Astrocyte of the hippocampus (primary cell): ENCODE measurements around the gene FBXW11.

Source experiments
- DNase-seq: peaks from one replicate; pipeline ENCODE4 v3.0.0; 2011; ENCODE audit warnings: low read depth, low spot score

The FBXW11 gene

GRCh38 chr5:171868236-171868635, 138.2 kb downstream of the FBXW11 start:
- DNase-seq, result peak; percentile 31

- peak; percentile 35 for DNase-seq
Measured at GRCh38 chr5:171867786-171868185, 138.7 kb downstream of the FBXW11 start.

- DNase-seq, result no peak
Measured at GRCh38 chr5:171865471-171865870, 141.0 kb downstream of the FBXW11 start.

GRCh38 chr5:171863935-171864334, 142.5 kb downstream of the FBXW11 start:
- peak; percentile 92 for DNase-seq

- no peak for DNase-seq
Measured at GRCh38 chr5:171862624-171863023, 143.8 kb downstream of the FBXW11 start.

GRCh38 chr5:171861381-171861780, 145.1 kb downstream of the FBXW11 start:
- no peak for DNase-seq

GRCh38 chr5:171858303-171858702, 148.1 kb downstream of the FBXW11 start:
- DNase-seq, result no peak

GRCh38 chr5:171857489-171857876, 149.0 kb downstream of the FBXW11 start:
- DNase-seq, result peak; percentile 27

GRCh38 chr5:171855798-171856763, 150.4 kb downstream of the FBXW11 start:
- no peak for DNase-seq

GRCh38 chr5:171855265-171855664, 151.2 kb downstream of the FBXW11 start:
- DNase-seq, result no peak

- no peak for DNase-seq
Measured at GRCh38 chr5:171852255-171852681, 154.2 kb downstream of the FBXW11 start.

GRCh38 chr5:171851251-171851650, 155.2 kb downstream of the FBXW11 start:
- no peak for DNase-seq

- DNase-seq, result no peak
Measured at GRCh38 chr5:171850324-171850947, 156.0 kb downstream of the FBXW11 start.

GRCh38 chr5:171849585-171850323, 156.7 kb downstream of the FBXW11 start:
- DNase-seq, result no peak

- peak; percentile 26 for DNase-seq
Measured at GRCh38 chr5:171848911-171849520, 157.4 kb downstream of the FBXW11 start.

GRCh38 chr5:171848486-171848885, 158.0 kb downstream of the FBXW11 start:
- DNase-seq, result peak; percentile 53

GRCh38 chr5:171848006-171848405, 158.4 kb downstream of the FBXW11 start:
- no peak for DNase-seq

- DNase-seq, result no peak
Measured at GRCh38 chr5:171847026-171847425, 159.4 kb downstream of the FBXW11 start.

- no peak for DNase-seq
Measured at GRCh38 chr5:171846323-171846722, 160.1 kb downstream of the FBXW11 start.

GRCh38 chr5:171845857-171846256, 160.6 kb downstream of the FBXW11 start:
- no peak for DNase-seq

- DNase-seq, result no peak
Measured at GRCh38 chr5:171845040-171845630, 161.3 kb downstream of the FBXW11 start.
